Measurements from ENCODE around the gene ZXDC.

The ZXDC gene

GRCh38 chr3:126397610-126398422, 77.9 kb downstream of the ZXDC start:
- DNase-seq (ENCODE audit: low read depth in 1 of 2, low spot score in 1 of 2) = no peak

GRCh38 chr3:126396536-126396935, 79.2 kb downstream of the ZXDC start:
- no peak for DNase-seq (ENCODE audit: low read depth in 1 of 2, low spot score in 1 of 2)

- DNase-seq (ENCODE audit: low read depth in 1 of 2, low spot score in 1 of 2) = no peak
Observed at GRCh38 chr3:126395846-126396513, 79.7 kb downstream of the ZXDC start.

GRCh38 chr3:126394977-126395321, 80.7 kb downstream of the ZXDC start:
- no peak for DNase-seq (ENCODE audit: low read depth in 1 of 2, low spot score in 1 of 2)

GRCh38 chr3:126394179-126394976, 81.3 kb downstream of the ZXDC start, which contains the start of gene CFAP100:
Gene CFAP100 (plus strand): TSS chr3:126394909. CDS start chr3:126396001, 1,092 bp downstream.
- DNase-seq (ENCODE audit: low read depth in 1 of 2, low spot score in 1 of 2) = no peak

- DNase-seq (ENCODE audit: low read depth in 1 of 2, low spot score in 1 of 2) = no peak
Observed at GRCh38 chr3:126393563-126393962, 82.1 kb downstream of the ZXDC start.

- DNase-seq (ENCODE audit: low read depth in 1 of 2, low spot score in 1 of 2) = no peak
Observed at GRCh38 chr3:126392246-126392645, 83.4 kb downstream of the ZXDC start.

- DNase-seq (ENCODE audit: low read depth in 1 of 2, low spot score in 1 of 2) = no peak
Observed at GRCh38 chr3:126391631-126392030, 84.1 kb downstream of the ZXDC start.

GRCh38 chr3:126390751-126391150, 84.9 kb downstream of the ZXDC start:
- DNase-seq (ENCODE audit: low read depth in 1 of 2, low spot score in 1 of 2) = no peak

GRCh38 chr3:126390201-126390600, 85.5 kb downstream of the ZXDC start:
- no peak for DNase-seq (ENCODE audit: low read depth in 1 of 2, low spot score in 1 of 2)

GRCh38 chr3:126389794-126390146, 85.9 kb downstream of the ZXDC start:
- no peak for DNase-seq (ENCODE audit: low read depth in 1 of 2, low spot score in 1 of 2)

GRCh38 chr3:126389112-126389793, 86.4 kb downstream of the ZXDC start:
- DNase-seq (ENCODE audit: low read depth in 1 of 2, low spot score in 1 of 2) = no peak
